IPS-NIHi7 (cell line): ENCODE results near the gene BHMT2.

ENCODE experiments used
- DNase-seq: peaks from one replicate; pipeline ENCODE4 v3.0.0; 2012; ENCODE audit warnings: mixed read lengths; ENCODE audit errors: extremely low spot score

Gene BHMT2

GRCh38 chr5:79069488-79070349 is at the start of gene BHMT2, which contains the start of gene DMGDH:
Gene BHMT2 (plus strand): TSS chr5:79069767. CDS start chr5:79069783, 16 bp downstream.
Gene DMGDH (minus strand): TSS chr5:79069674. CDS start chr5:79069620, 54 bp downstream.
- DNase-seq, result peak; percentile 24

- DNase-seq, result peak; percentile 66
These were observed 48.6 kb upstream of the BHMT2 start for GRCh38 chr5:79020861-79021561.

GRCh38 chr5:79021753-79022152 is 47.8 kb upstream of the BHMT2 start:
- DNase-seq, result no peak

- DNase-seq, result no peak
These were observed 46.8 kb upstream of the BHMT2 start for GRCh38 chr5:79022771-79023170.

- DNase-seq, result no peak
These were observed 46.2 kb upstream of the BHMT2 start for GRCh38 chr5:79023348-79023747.

GRCh38 chr5:79023947-79024346 is 45.6 kb upstream of the BHMT2 start:
- DNase-seq, result no peak

- peak; percentile 80 for DNase-seq
These were observed 44.5 kb upstream of the BHMT2 start for GRCh38 chr5:79025054-79025472.

- no peak for DNase-seq
These were observed 38.7 kb upstream of the BHMT2 start for GRCh38 chr5:79030663-79031484.

GRCh38 chr5:79031485-79031867 is 38.1 kb upstream of the BHMT2 start:
- no peak for DNase-seq

- DNase-seq, result no peak
These were observed 37.4 kb upstream of the BHMT2 start for GRCh38 chr5:79032031-79032695.

GRCh38 chr5:79032782-79033181 is 36.8 kb upstream of the BHMT2 start:
- no peak for DNase-seq

GRCh38 chr5:79035237-79035636 is 34.3 kb upstream of the BHMT2 start:
- no peak for DNase-seq

GRCh38 chr5:79036769-79037168 is 32.8 kb upstream of the BHMT2 start:
- no peak for DNase-seq

- DNase-seq, result no peak
These were observed 27.4 kb upstream of the BHMT2 start for GRCh38 chr5:79042188-79042587.

- DNase-seq, result no peak
These were observed 22.4 kb upstream of the BHMT2 start for GRCh38 chr5:79047199-79047598.

GRCh38 chr5:79048437-79048836 is 21.1 kb upstream of the BHMT2 start:
- no peak for DNase-seq

GRCh38 chr5:79050498-79050897 is 19.1 kb upstream of the BHMT2 start:
- no peak for DNase-seq

GRCh38 chr5:79053321-79053720 is 16.2 kb upstream of the BHMT2 start:
- no peak for DNase-seq

- no peak for DNase-seq
These were observed 14.6 kb upstream of the BHMT2 start for GRCh38 chr5:79055017-79055416.

GRCh38 chr5:79056847-79057246 is 12.7 kb upstream of the BHMT2 start:
- no peak for DNase-seq

GRCh38 chr5:79059674-79060073 is 9.9 kb upstream of the BHMT2 start:
- no peak for DNase-seq

- DNase-seq, result no peak
These were observed 7.1 kb upstream of the BHMT2 start for GRCh38 chr5:79062436-79062835.
